HG03060 (cell line): Measurements from ENCODE around the gene ODC1.
"Not testable (repeated sequence)": the region's sequence is repeated elsewhere in the genome, so short reads cannot be mapped to it uniquely, and the experiment has no call there.

Source experiments
- ATAC-seq: cut with Tn5 transposase; IDR thresholded peaks from one replicate; pipeline ENCODE4 v1.9.1; 2021; ENCODE audit warnings: low read depth, moderate number of reproducible peaks; ENCODE audit not compliant: unreplicated experiment

The ODC1 gene

GRCh38 chr2:10454505-10454904 lies 6.4 kb upstream of the ODC1 start:
- no peak for ATAC-seq

GRCh38 chr2:10453905-10454298 lies 5.8 kb upstream of the ODC1 start:
- ATAC-seq = no peak

- ATAC-seq = no peak
Measured at GRCh38 chr2:10452956-10453904, 5.1 kb upstream of the ODC1 start.

- no peak for ATAC-seq
Measured at GRCh38 chr2:10452312-10452711, 4.2 kb upstream of the ODC1 start.

- ATAC-seq = no peak
Measured at GRCh38 chr2:10451819-10452218, 3.7 kb upstream of the ODC1 start.

- no peak for ATAC-seq
Measured at GRCh38 chr2:10449838-10450691, 1.9 kb upstream of the ODC1 start.

GRCh38 chr2:10449486-10449831 lies 1.3 kb upstream of the ODC1 start:
- no peak for ATAC-seq

- peak; percentile 39 for ATAC-seq
Measured at GRCh38 chr2:10448576-10449485, 704 bp upstream of the ODC1 start.

GRCh38 chr2:10447300-10447894 lies 730 bp downstream of the ODC1 start:
- peak; percentile 10 for ATAC-seq

GRCh38 chr2:10446631-10447030 lies 1.5 kb downstream of the ODC1 start:
- no peak for ATAC-seq

- no peak for ATAC-seq
Measured at GRCh38 chr2:10444463-10444862, 3.7 kb downstream of the ODC1 start.

GRCh38 chr2:10442469-10443126 lies 5.5 kb downstream of the ODC1 start:
- not testable (repeated sequence) for ATAC-seq

GRCh38 chr2:10441948-10442347 lies 6.2 kb downstream of the ODC1 start:
- no peak for ATAC-seq

- ATAC-seq = no peak
Measured at GRCh38 chr2:10440736-10441135, 7.4 kb downstream of the ODC1 start.

GRCh38 chr2:10439971-10440370 lies 8.2 kb downstream of the ODC1 start:
- no peak for ATAC-seq

GRCh38 chr2:10439185-10439879 lies 8.8 kb downstream of the ODC1 start:
- no peak for ATAC-seq

- no peak for ATAC-seq
Measured at GRCh38 chr2:10438688-10439087, 9.4 kb downstream of the ODC1 start.

GRCh38 chr2:10437806-10438205 lies 10.3 kb downstream of the ODC1 start:
- no peak for ATAC-seq

- no peak for ATAC-seq
Measured at GRCh38 chr2:10436583-10437110, 11.5 kb downstream of the ODC1 start.
